NCI-H146 treated with DMSO at 0.1 percent for 48 hours (cell line): ENCODE data around the gene IQCK.

Source experiments
- DNase-seq: peaks from one replicate; lab custom pipeline; 2025; ENCODE audit not compliant: unreplicated experiment; lab: John Stamatoyannopoulos, UW

Gene IQCK

DNA sequence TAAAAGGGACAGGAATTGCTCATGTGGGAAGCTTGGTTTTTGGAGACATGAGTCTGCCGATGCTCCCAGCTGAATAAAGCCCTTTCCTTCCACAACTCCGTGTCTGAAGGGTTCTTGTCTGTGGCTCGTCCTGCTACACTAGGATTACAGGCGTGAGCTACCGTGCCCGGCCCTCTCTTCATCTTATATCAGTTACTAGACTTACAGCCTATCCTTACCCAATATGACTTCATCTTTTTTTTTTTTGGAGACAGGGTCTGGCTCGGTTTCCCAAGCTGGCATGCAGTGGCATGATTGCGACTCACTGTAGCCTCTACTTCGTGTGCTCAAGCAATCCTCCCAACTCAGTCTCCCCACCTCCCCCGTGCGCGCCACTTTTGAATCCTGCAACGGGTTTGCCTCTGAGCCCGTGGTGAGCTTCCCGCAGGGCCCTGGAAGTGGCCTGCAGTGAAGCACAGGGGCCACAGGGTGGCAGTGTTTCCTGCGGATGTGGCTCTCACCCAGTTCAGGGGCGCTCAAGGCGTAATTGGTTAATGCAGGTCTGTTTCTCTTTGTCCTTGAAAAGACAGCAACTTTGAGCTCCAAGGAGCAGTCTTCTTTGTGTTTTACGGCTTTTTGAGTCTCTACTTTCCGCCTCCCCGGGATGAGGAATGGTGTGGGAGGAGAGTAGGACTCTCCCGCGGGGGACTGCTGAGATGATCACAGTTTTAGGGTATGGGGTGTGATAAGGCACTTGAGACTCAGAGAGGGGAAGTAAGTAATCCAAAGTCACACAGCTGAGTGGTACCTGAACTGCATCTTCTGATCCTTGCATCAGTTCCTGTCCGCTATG is 189.3 kb downstream of the IQCK start:
- peak; percentile 64 for DNase-seq
